Measurements from ENCODE around the gene TRANK1.

GRCh38 chr3:36832406-36832805 is 112.4 kb downstream of the TRANK1 start:
- TF ChIP-seq, protein P1, sequence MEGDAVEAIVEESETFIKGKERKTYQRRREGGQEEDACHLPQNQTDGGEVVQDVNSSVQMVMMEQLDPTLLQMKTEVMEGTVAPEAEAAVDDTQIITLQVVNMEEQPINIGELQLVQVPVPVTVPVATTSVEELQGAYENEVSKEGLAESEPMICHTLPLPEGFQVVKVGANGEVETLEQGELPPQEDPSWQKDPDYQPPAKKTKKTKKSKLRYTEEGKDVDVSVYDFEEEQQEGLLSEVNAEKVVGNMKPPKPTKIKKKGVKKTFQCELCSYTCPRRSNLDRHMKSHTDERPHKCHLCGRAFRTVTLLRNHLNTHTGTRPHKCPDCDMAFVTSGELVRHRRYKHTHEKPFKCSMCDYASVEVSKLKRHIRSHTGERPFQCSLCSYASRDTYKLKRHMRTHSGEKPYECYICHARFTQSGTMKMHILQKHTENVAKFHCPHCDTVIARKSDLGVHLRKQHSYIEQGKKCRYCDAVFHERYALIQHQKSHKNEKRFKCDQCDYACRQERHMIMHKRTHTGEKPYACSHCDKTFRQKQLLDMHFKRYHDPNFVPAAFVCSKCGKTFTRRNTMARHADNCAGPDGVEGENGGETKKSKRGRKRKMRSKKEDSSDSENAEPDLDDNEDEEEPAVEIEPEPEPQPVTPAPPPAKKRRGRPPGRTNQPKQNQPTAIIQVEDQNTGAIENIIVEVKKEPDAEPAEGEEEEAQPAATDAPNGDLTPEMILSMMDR (IDR thresholded peaks at IDR 0.05; ENCODE audit: low read depth, low read length, missing input control) = no peak
- TF ChIP-seq REST (IDR thresholded peaks at IDR 0.05) (no peak), TAF1 (conservative IDR thresholded peaks at IDR 0.05) (no peak), YY1 (IDR thresholded peaks at IDR 0.05) (no peak), HNF4G (IDR thresholded peaks at IDR 0.05) (no peak), GABPA (IDR thresholded peaks at IDR 0.05 in 1 of 2, conservative IDR thresholded peaks at IDR 0.05 in 1 of 2) (no peak)
